ENCODE data around the gene IL2RA.
"Not testable (repeated sequence)": the region's sequence is repeated elsewhere in the genome, so short reads cannot be mapped to it uniquely, and the experiment has no call there.

IL2RA gene

DNA sequence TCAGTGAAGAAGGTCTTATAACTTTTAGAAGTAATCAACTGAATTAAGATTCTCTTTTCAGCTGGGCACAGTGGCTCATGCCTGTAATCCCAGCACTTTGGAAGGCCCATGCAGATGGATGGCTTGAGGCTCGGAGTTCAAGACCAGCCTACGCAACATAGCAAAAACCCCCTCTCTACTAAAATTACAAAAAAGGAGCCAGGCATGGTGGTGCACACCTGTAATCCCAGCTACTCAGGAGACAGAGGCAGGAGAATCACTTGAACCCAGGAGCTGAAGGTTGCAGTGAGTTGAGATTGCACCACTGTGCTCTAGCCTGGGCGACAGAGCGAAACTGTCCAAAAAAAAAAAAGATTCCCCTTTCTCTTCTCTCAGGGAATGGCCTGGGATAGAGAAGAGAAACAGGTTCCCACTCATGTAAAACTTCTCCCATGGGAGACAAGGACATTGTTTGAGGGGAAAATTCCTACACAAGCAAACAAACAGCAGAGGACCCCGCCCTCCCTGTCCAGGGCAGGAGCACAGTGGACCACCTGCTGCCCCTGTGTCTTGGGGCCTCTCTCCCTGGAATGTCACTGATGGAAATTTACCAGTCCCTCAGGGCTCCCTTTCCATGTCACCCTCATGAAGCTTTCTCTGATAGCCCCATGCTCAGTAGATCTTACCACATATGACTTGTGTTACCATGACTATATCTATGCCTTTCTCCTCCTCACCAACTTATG is 5.6 kb downstream of the IL2RA start:
- DNase-seq, result peak; percentile 59

DNA sequence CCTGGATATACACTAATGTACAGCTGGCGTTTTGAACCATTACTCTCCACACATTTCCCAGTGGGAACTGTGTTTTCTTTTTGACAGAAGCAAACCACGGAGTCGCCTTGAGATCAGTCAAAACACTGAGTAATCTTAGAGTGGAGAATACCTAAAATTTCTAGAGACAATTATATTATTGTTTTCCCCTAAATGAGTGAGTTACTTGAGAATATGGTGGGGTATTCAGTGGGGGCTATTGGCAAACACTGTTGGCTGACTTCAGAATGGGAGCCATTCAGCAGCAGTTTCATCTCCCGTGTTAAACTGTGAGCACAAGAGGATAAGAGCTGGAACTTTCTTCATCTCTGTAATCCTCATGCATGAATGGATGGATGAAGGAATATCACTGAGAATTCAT is 6.2 kb downstream of the IL2RA start:
- DNase-seq, result peak; percentile 42

DNA sequence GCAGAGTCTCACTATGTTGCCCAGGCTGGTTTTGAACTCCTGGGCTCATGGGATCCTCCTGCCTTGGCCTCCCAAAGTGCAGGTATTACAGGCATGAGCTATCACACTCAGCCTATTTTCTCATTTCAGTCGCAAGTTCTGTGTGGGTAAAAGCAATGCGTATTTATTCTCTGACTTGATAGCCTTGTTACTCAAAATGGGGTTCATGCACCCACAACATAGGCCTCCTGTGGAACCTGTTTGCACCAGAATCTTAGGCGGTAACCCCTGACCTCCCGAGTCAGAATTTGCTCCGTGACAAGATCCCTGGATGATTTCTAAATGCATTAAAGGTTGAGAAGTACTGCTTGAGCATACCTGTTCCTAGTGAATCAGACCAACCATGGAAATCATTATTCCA is 7.3 kb downstream of the IL2RA start:
- peak; percentile 68 for DNase-seq

GRCh38 chr10:6053816-6054631 is 8.1 kb downstream of the IL2RA start:
- DNase-seq, result peak; percentile 84

DNA sequence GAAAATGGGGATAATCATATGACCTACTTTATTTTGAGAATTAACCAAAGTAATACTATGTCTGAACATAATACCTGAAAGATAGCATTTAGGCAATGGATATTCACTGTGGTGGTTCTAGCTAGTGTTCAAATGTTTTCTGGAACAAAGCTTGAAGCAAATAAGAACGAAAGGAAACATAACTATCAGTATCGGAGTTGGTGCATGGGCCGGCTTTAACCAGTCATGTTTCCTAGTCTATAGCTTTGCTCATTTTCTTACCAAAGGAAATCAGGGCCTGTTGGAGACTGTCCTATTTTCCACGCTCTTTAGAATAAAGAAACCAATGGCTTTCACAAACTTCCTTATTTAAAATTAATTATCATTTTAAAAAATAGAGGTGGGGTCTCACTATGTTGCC is 8.9 kb downstream of the IL2RA start:
- DNase-seq, result no peak

DNA sequence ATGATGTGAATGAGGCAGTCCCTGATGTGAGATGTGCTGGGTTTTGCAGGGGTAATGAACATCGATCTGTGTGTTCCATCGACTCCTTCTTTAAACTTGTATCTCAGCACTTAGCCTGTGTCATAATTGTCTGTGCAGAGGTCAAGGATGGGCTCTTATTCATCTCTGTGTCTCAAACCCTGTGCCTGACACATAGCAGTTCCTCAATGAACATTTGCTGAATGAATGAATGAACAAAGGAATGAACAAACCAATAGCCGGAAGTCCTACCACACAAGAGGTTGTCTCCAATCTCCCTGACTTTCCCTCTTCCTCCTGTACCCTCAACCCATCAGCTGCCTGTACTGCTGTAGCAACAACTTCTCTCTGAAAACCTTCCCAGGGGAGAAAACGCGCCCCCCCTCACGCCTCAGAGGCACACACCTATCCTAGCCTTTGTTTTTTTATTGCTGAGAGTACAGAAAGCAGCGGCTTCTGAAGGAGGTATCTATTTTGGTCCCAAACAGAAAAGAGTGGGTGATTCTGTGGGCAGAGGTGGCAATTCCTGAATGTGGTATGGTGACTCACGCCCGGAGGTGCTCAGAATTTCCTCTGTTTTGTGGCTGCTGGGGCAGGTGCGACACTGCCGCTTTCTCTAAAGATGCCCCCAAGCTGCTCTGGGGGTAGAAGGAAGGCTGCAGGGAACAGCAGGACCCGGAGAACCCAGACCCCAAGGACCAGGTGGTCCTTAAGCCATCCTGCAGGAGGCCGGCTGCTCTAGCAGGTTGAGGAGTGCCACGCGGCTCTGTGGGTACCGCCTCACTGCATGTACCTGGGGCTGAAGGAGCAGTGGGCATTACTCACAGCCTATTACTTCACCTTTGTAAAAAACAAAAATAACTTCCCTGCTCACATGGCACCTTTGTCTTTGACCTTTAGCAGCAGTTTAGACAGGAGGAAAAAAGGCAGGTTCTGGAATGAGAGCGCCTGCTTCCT is 9.6 kb downstream of the IL2RA start:
- peak; percentile 88 for DNase-seq

DNA sequence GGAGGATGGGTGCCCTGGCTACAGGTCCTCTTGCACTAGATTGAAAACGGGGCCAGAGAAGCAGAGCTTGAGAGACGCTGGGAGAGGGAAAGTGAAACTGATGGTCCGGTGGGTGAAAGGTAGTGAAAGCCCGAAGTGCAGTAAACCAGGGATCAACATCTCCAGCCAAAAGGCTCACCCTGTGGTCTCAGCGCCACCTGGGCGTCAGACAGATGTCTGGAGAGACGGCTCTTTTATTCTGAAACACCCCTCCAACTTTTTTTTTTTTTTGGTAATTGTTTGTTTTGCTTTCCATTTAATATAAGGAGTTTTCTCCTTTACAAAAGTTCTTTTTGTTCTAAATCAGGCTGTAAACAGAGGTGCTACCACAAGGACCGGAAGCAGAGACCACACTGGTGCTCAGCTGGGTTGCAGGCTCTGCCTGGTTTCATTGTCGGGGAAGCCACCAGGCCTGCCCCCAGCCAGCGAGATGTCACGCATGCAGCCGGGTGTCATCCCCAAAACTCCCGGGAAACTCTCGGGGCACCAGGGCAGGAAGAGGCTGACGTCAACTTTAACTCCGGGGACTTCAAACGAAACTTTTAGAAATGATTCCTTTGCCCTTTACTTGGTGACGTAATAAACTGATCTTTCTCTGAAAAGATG is 11.2 kb downstream of the IL2RA start:
- DNase-seq, result peak; percentile 94

DNA sequence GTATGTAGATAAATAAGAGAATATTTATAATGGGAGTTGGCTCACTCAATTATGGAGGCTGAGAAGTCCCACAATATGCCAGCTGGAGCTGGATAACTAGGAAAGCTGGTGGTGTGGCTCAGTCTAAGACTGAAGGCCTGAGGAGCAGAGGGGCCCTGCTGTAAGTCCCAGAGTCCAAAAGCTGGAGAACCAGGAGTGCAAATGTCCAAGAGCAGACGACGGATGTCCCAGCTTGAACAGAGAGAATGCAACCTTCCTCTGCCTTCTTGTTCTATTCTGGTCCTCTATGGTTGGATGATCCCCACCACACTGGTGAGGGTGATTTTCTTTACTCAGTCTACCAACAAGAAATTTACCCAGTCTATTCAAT is 13.2 kb downstream of the IL2RA start:
- DNase-seq, result peak; percentile 53

DNA sequence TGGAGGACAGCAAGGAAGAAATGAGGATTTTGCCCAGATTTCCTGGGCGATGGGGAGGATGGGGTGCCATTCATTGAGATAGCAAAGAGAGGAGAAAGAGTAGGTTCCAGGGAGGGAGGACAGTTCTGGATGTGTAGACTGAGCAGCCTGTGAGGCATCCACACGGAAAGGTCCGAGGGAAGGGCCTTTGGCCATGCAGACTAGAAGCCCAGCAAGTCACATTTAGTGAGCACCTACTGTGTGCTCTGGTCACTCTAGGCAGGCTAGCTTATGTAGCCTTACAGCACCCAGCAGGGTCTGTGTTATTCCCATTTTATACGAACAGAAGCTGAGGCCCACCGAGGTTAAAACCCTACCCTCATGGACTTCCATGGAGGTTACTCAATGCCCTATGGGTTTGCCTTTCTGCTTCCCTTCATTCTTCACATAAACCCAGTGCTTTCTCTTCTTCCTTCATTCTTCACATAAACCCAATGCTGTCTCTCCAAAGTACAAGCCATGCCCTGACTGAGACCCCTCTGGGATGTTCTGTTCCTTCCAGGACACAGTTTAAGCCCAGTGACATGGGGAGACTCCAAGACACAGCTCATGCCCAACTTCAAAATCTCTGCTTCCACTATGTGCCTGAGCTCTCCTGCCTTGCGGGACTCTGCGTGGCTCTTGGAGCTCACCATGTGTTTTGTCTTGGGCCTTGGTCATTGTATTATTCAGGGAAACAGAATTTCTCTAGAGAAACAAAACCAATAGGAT is 13.7 kb downstream of the IL2RA start:
- peak; percentile 67 for DNase-seq

DNA sequence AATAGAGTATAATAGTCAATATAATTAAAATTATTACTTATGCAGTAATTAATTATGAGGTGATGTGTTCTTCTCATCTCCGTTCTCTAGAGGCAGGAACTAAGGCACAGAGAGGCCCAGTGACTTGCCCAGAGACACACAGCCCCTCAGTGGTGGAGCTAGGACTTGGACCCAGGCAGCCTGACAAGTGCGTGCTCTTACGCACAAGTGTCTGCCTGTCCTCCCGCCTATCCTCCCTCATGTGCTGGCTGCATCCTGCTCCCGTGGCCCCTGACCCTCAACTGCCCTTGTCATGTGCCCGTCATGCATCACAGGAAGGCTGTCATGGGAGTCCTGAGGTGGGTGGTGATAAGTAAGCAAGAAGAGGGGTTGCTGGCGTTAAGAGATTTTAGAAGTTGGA is 14.3 kb downstream of the IL2RA start:
- DNase-seq, result peak; percentile 70

DNA sequence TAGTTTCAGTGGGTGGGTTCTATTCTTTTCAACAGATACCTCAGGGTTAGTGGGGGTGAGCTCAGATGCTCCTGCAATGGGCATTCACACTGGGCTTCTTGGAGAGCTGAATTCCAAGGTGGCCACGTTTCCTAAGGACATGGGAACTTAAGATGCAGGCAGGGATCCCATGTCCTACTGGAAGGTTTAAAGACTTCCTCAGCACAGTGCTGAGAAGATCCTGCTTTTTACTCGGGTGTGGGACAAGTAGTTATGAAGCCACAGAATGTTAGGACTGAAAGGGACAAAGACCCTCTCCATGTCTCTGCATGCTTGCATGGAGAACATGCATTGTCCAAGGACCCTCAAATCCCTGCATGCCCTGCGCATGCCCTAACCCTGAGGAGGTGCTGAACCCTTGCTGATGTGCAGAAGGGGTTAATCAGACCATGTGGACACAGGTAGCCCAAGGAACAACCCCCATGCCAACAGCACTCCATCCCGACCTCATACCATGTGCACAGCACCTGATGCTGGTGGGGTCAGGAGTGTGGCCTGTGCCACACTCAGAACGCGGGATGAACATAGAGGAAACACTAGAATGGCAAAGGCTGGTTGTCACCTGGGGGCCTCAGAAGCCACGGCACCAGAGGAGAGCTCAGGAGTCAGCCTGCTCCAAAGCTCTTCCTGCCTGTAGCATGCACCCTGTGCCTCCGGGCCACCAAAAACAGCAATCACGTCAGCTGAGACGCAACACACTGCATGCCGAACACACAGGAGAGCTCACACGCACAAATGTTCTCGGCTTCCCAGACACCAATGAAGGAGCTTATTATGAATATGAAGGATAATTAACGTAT is 15.2 kb downstream of the IL2RA start:
- peak; percentile 64 for DNase-seq

DNA sequence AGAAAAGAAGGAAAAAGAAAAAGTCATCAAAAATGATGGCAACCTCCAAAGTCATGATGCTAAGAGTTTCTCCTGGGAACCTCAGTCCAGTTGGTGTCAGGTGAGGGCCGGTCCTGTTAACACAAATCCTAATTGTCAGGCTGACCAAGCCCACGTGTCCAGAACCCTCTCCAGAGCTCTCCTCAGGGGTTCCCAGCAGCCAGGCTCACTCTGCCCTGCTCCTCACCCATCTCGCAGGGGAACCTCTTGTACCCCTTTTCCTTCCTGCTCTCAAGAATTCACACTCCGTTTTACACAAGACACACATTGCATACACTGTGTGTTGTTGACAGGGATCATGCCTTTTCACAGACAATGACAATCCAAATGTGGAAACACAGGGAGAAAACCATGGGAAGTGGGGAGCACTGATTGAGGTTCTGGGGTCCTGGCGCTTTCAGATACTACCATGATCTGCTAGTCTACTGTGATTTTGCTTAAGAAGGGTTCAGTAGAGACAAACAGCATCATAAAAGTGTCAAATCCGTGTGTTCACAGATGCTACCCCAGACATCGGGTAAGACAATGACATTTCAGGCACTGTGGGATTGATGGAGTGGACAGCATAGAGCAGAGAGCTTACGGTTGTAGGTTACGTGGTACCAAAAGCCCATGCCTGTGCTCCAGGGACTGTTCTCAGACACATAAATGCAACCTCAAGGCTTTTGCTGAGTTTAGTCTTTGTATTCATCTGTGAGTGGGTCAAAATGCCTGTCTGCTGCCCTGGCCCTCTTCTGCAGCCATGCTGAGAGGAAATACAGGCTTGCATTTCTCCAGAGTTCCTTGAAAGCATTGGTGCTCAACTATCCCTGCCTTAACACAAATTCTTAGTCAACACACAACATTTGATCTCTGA is 16.0 kb downstream of the IL2RA start:
- DNase-seq, result peak; percentile 65

DNA sequence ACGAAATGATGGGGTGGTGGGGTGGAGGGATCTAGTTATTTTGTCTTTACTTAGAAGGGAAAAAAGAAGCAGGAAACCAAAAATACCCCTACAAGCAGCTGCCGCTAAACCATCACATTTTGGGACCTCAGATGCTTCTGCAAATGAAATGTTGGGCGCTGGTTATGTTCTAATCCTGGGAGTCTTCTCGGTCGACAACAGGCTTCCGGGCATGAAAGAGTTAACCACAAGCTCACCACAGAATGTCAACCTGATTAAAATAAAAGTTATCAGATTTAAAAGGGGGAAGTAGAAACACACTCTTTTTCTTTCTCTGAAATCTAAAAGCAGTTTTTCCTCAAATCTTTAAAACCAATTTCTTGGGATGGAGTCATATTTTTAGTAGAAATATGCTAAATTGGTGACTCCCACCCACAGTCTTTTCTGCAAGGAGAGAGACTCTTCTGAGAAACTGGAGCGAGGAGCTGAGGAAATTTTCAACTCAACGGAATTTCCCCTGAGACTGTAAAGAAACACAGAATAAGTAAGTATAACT is 16.8 kb downstream of the IL2RA start:
- DNase-seq, result peak; percentile 66

DNA sequence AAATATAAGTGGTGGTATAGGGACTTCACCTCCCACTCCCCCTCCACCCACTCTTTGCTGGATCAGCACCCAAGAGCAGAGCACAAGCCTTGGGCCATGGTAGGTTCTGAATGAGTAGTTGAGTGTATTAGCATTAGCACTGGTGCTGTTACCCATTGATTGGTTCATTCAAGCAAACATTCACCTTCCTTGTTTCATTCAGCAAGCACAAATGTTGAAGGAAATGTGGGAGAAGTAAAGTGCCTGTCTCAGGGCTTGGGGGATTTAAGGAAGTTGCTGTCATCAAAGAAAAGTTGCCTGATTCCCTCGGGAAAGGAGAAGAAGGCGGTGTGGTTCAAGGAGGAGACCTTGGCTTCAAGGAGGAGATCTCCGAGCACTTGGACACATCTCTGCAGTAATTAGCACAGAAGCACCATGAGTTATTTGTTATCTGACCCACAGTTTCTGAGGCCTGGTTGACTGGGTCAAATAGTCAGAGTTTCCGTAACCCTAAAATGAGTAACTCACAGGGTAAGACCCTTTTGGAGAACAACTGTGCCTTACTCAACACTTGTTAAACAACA is 17.3 kb downstream of the IL2RA start:
- DNase-seq, result peak; percentile 59

DNA sequence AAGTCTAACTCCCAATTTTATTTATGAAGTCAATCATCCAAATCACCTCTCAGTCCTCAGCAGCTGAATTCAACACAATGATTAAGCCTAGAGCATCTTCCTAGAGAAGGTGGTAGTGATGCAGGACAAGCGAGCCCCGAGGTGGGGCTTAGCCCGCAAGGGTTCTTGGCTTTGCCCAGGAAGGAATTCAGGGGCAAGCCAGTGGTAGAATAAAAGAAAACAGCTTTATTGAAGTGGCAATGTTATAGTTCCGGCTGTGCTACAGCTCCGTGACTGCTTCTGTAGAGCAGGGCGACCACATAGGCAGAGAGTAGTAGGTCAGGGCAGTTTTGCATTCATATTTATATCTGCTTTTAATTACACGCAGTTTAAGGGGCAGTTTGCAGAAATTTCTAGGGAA is 18.1 kb downstream of the IL2RA start:
- peak; percentile 52 for DNase-seq

GRCh38 chr10:6043377-6043776 is 18.8 kb downstream of the IL2RA start:
- not testable (repeated sequence) for DNase-seq

DNA sequence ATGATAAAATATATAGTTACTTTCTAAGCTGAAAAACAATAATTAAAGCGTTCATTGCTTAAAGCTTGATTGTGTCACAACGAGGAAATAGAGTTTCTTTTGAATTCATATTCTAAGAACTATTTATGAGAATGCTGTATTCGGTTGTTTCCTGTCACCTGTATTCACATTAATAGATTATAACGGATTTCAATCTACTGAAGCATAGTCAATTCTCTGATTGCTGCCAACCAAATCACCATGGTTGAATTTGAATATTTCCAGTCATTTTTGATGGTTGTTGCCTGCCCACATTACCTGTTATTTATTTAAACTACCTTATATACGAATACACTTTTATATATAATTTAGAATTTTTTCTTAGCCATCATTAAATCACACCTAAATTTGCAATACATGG is 22.0 kb downstream of the IL2RA start:
- no peak for DNase-seq

DNA sequence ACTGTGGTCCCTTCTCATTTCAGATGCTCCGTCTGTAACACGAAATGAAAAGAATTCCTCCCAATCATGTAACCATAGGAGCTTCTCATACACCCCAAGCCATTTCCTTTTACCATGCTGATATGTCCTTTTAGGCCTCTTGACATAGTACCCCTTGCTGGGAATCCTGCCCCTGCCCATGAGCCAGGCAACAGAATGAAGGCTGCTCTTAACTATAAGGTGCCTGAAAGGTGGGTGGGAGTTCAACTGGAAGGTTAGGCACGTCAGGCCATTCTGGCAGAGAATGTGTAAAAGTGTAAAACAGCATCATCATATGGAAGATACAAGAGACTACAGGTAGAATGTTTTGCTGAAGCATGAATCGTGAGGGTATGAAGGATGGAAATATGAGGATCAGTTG is 22.5 kb downstream of the IL2RA start:
- no peak for DNase-seq

- DNase-seq, result no peak
Observed at GRCh38 chr10:6038071-6038631, 24.0 kb downstream of the IL2RA start.
